OCI-LY3 (cell line): ENCODE data around the gene ARPC1B.

ENCODE experiments used
- H2AFZ ChIP-seq: fragments of 200-600, 300-600 bp; shearing (Covaris generic); 2 replicates; pipeline ENCODE4 v1.6.0; 2014; ENCODE audit warnings: antibody characterized with exemption, low read depth, low read length
- H3K27ac ChIP-seq: fragments of 200-600, 300-600 bp; sonication (generic); 2 replicates; pipeline ENCODE4 v1.5.1; 2014; ENCODE audit warnings: mild to moderate bottlenecking, low read length, moderate library complexity, mixed read lengths
- H3K27me3 ChIP-seq: fragments of 200-600, 300-600 bp; sonication (generic); 2 replicates; pipeline ENCODE4 v1.6.1; 2014; ENCODE audit warnings: low read depth, low read length, mixed read lengths
- H3K36me3 ChIP-seq: fragments of 200-600, 300-600 bp; sonication (generic); replicated peaks from 2 replicates; pipeline ENCODE3; 2014; ENCODE audit warnings: low read depth, low read length, mixed read lengths
- H3K4me1 ChIP-seq: fragments of 300-600, 200-600 bp; sonication (generic); 2 replicates; pipeline ENCODE4 v1.6.1; 2014; ENCODE audit warnings: low read length, mixed read lengths
- H3K4me2 ChIP-seq: fragments of 200-600, 300-600 bp; sonication (generic); 2 replicates; pipeline ENCODE4 v1.6.1; 2014; ENCODE audit warnings: low read length, mixed read lengths
- H3K4me3 ChIP-seq: fragments of 300-600, 200-600 bp; sonication (generic); 2 replicates; pipeline ENCODE4 v1.5.1; 2014; ENCODE audit warnings: antibody characterized with exemption, mild to moderate bottlenecking, low read length, moderate library complexity
- H3K79me2 ChIP-seq: fragments of 300-600, 200-600 bp; shearing (Covaris generic); 2 replicates; pipeline ENCODE4 v1.6.1; 2014; ENCODE audit warnings: mild to moderate bottlenecking, low read length, mixed read lengths
- H3K9ac ChIP-seq: fragments of 300-600, 200-600 bp; shearing (Covaris generic); 2 replicates; pipeline ENCODE4 v1.6.0; 2014; ENCODE audit warnings: mild to moderate bottlenecking, low read length, moderate library complexity
- H3K9me3 ChIP-seq: fragments of 200-600, 300-600 bp; shearing (Covaris generic); 2 replicates; pipeline ENCODE4 v1.6.1; 2014; ENCODE audit warnings: low read length, mixed read lengths; ENCODE audit not compliant: insufficient read depth
- H4K20me1 ChIP-seq: fragments of 200-600, 300-600 bp; sonication (generic); 2 replicates; pipeline ENCODE4 v1.6.1; 2016; ENCODE audit warnings: low read length, mixed read lengths; ENCODE audit not compliant: insufficient read depth
- EZH2phosphoT487 ChIP-seq: fragments of 200-600 bp; shearing (Covaris generic); IDR thresholded peaks from 2 replicates; pipeline ENCODE4 v1.6.1; 2018; ENCODE audit warnings: antibody characterized with exemption, mixed run types, low read depth
- TF ChIP-seq, protein P1 (sequence below): fragments of 200-600, 300-600 bp; sonication (generic); IDR thresholded peaks from 2 replicates; pipeline ENCODE4 v1.5.1; 2014; ENCODE audit warnings: antibody characterized with exemption, low read length, low read depth

The ARPC1B gene

DNA sequence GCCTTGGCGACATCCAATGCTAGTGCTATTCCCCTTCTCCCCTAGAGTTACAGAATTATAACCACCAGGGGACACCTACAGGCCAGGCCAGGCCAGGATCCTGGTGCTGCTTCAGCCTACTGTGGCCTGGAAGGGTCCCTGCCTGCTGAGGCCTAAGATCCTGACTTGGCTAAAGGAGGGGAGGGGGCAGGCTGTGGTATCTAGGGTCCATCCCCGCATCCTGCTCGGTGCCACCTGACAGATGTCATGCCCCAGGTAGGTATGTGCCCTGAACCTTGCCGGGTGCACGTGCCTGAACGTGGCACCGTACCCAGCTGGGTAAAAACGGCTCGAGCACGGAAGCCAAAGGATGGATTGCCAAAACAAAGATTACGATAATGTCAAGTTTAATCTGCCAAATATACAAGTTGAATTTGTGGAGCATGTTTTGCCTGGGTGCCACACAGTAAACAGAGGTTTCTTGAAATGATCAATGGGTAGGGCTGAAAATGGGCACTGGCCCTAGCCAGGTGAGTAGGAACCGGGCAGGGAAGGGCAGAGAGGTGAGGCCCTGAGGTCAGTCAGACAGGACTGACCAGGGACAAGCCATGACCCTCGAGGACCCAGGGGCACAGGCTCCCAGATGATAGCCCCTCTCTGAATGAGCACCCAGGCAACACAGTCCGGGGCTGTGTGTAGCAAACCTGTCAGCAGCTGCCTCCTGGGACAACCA, 21.2 kb downstream of the ARPC1B start:
- Histone ChIP-seq H3K36me3 (peaks cover 78% of the 10 kb centered on the region), H3K27ac (no peak overlapping the region), H3K79me2 (peaks cover 6% of the 10 kb centered on the region; the same call in 1 of the 2 replicates), H4K20me1 (peaks cover 21% of the 10 kb centered on the region), H3K4me3 (no peak overlapping the region), H2AFZ (no peak overlapping the region), H3K9me3 (no peaks in the 10 kb centered on the region), H3K4me2 (no peak overlapping the region), H3K27me3 (no peaks in the 10 kb centered on the region), H3K4me1 (peaks cover 6% of the 10 kb centered on the region; the same call in 1 of the 2 replicates), H3K9ac (no peak overlapping the region)
- TF ChIP-seq, protein P1, sequence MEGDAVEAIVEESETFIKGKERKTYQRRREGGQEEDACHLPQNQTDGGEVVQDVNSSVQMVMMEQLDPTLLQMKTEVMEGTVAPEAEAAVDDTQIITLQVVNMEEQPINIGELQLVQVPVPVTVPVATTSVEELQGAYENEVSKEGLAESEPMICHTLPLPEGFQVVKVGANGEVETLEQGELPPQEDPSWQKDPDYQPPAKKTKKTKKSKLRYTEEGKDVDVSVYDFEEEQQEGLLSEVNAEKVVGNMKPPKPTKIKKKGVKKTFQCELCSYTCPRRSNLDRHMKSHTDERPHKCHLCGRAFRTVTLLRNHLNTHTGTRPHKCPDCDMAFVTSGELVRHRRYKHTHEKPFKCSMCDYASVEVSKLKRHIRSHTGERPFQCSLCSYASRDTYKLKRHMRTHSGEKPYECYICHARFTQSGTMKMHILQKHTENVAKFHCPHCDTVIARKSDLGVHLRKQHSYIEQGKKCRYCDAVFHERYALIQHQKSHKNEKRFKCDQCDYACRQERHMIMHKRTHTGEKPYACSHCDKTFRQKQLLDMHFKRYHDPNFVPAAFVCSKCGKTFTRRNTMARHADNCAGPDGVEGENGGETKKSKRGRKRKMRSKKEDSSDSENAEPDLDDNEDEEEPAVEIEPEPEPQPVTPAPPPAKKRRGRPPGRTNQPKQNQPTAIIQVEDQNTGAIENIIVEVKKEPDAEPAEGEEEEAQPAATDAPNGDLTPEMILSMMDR, result no peak
- TF ChIP-seq EZH2phosphoT487, result no peak

DNA sequence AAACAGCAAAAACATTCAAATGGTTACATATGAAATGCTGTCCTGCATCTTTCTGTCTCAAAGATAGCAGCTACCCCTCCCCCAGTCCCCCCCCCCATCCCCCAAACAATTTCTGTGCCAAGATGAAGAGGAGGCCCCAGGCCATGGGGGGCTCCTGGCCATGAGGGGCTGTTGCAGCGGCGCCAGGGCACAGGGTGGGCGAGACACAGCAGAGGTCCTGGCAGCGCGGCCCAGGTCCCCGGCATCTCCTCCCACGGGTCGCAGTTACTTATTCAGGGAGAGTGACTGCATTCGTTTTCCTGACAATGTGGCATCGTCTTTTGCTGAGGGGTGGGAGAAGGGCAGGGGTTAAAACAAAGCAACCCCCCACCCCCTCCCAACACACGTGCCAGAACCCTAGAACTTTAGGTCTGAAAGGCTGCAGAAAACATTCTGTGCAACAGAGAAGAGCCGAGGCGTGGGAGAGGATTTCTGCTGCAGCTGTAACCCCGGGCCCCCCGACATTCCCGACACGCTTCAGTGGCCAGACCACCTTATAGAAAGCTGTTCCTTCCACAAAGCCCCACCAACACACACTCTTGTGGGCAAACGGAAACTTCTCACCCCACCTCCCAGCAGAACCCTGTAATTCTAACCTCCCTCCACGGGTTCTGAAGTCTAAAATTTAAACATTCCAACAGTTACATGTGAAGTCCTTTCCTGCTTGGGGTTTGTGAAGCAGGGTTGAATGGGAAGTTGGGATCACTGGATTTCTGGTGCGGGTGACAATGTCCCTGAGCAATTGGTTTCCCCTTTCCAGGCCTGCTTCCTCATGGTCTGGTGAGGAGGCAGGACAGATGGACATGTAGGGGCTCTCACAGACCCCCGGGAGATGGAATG, 22.1 kb downstream of the ARPC1B start:
- Histone ChIP-seq H3K4me1 (peaks cover 6% of the 10 kb centered on the region; the same call in 1 of the 2 replicates), H3K27me3 (no peaks in the 10 kb centered on the region), H3K27ac (no peak overlapping the region), H3K4me2 (no peak overlapping the region), H3K36me3 (peaks cover 75% of the 10 kb centered on the region), H4K20me1 (peaks cover 21% of the 10 kb centered on the region), H3K79me2 (peaks cover 6% of the 10 kb centered on the region; the same call in 1 of the 2 replicates), H3K4me3 (no peak overlapping the region), H2AFZ (no peak overlapping the region), H3K9ac (no peak overlapping the region), H3K9me3 (no peaks in the 10 kb centered on the region)
- TF ChIP-seq, protein P1, result no peak
- TF ChIP-seq EZH2phosphoT487, result no peak

DNA sequence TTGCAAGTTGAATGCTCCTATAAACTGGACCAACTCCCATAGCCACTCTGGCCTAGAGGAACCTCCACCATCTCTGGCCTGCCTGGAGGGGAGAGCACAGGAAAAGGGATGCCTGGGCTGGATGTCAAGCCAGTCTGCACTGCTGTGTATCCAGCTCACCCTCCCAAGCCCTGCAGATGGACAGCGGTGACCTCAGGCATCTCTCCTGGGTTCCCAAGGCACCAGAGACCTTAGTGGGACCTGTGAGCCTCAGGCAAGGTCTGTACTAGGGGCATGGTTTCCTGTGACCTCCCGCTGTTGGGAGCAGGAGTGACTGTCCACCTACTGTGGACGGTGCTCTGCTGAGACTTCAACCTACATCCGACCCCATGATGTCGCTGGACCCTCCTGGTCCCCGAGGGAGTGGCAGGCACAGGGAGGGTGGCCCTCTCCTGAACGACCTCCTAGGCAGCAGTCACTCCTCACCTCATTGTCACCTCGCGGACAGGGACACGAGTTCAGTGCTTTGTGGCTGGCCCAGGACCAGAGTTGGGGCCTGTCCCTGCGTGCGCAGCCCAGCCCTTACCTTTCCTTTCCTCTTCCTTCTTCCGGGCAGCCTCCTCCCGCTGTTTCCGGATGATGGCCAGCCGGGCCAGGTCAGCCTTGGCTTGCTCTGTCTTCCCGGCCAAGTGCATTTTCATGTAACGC, 22.9 kb downstream of the ARPC1B start:
- no peak overlapping the region for H2AFZ ChIP-seq
- H3K4me1 ChIP-seq, result no peaks in the 10 kb centered on the region
- no peak overlapping the region for H3K9ac ChIP-seq
- peaks cover 6% of the 10 kb centered on the region; the same call in 1 of the 2 replicates for H3K79me2 ChIP-seq
- peaks cover 21% of the 10 kb centered on the region for H4K20me1 ChIP-seq
- TF ChIP-seq, protein P1, result no peak
- no peak for TF ChIP-seq EZH2phosphoT487
- peaks cover 68% of the 10 kb centered on the region for H3K36me3 ChIP-seq
- no peaks in the 10 kb centered on the region for H3K9me3 ChIP-seq
- no peak overlapping the region for H3K4me2 ChIP-seq
- no peaks in the 10 kb centered on the region for H3K27me3 ChIP-seq
- H3K27ac ChIP-seq, result no peak overlapping the region
- H3K4me3 ChIP-seq, result no peak overlapping the region
